Smooth muscle cell of the coronary artery (primary cell): ENCODE measurements around the gene MPC2. TPM values are rescaled to one million over a fixed set of nuclear protein-coding genes. Genes with fewer than 3 reads are reported as not detected.

Experiments
- total RNA-seq: library from RNA; depleted of rRNA; stranded (reverse); fragments of >200 nt; gene quantifications from 2 replicates; pipeline ENCODE4 v1.2.3, GENCODE V29; 2014; ENCODE audit warnings: low replicate concordance

Gene MPC2
- 19.7 and 36.1 TPM in 2 replicates for total RNA-seq

GRCh38 chr1:167936930-167937708, at the start of gene MPC2:
Gene MPC2, minus strand, starts transcription at chr1:167937072. Its CDS starts 1,231 bp downstream, at chr1:167935841.

GRCh38 chr1:167936068-167936929, 573 bp downstream of the MPC2 start, which contains the start of gene DCAF6:
Gene DCAF6, plus strand, starts transcription at chr1:167936683. Its CDS starts 229 bp downstream, at chr1:167936912.

GRCh38 chr1:167913895-167914496, 22.9 kb downstream of the MPC2 start, which contains the start of gene ADCY10:
Gene ADCY10, minus strand, starts transcription at chr1:167914134. Its CDS starts 8,994 bp downstream, at chr1:167905140.

Other genes with a start within 250 kb of the MPC2 start
- 78.5 and 90.7 TPM in 2 replicates for gene MPZL1, start 215.1 kb downstream of the MPC2 start, total RNA-seq
- gene ADCY10, start 22.9 kb downstream of the MPC2 start, total RNA-seq = under 0.01 and 0.12 TPM in 2 replicates
- 47.3 and 70.4 TPM in 2 replicates for gene DCAF6, start 389 bp downstream of the MPC2 start, total RNA-seq
- 14.3 and 20.0 TPM in 2 replicates for gene GPR161, start 199.9 kb upstream of the MPC2 start, total RNA-seq
- gene TIPRL, start 241.9 kb upstream of the MPC2 start, total RNA-seq = 36.7 and 61.2 TPM in 2 replicates